IMR-90 (cell line): ENCODE data around the gene ANKRD31. TPM values are rescaled to one million over a fixed set of nuclear protein-coding genes. Genes with fewer than 3 reads are reported as not detected.

Experiments used
- ATAC-seq: fragments of 200-7000 bp; cut with Tn5 transposase; 2 replicates; pipeline ENCODE4 v1.9.1; 2020; ENCODE audit warnings: low read depth, mild to moderate bottlenecking, moderate library complexity
- BruUV-seq: library from RNA; stranded (reverse); fragments of 400-500 nt; replicated peaks from 2 replicates; lab custom pipeline; 2021; lab: Mats Ljungman, UMichigan
- CTCF ChIA-PET: fragments of 300-600 bp; formaldehyde crosslinking; extraction: SDS; loops from one replicate; lab custom pipeline; 2021; ENCODE audit warnings: antibody characterized with exemption; lab: Yijun Ruan, JAX
- POLR2A ChIA-PET: fragments of 300-600 bp; sonication (Branson Sonifier 250); formaldehyde crosslinking; loops from one replicate; lab custom pipeline; 2022; ENCODE audit warnings: antibody characterized with exemption; ENCODE audit not compliant: unreplicated experiment; lab: Charles Lee
- DNase-seq: peaks from one replicate; pipeline ENCODE4 v3.0.0; 2013
- H2AFZ ChIP-seq: replicated peaks from 2 replicates; pipeline ENCODE3; 2013; ENCODE audit warnings: low read length, mild to moderate bottlenecking; ENCODE audit not compliant: poor library complexity
- H2AK5ac ChIP-seq: 2 replicates; pipeline ENCODE4 v1.6.1; 2013; ENCODE audit warnings: low read depth, low read length, inconsistent platforms
- H2AK9ac ChIP-seq: replicated peaks from 2 replicates; pipeline ENCODE3; 2013; ENCODE audit warnings: mild to moderate bottlenecking, low read depth, low read length, moderate library complexity; ENCODE audit not compliant: poor library complexity
- H2BK120ac ChIP-seq: 2 replicates; pipeline ENCODE4 v1.6.1; 2013; ENCODE audit warnings: low read depth, low read length, inconsistent platforms
- H2BK15ac ChIP-seq: 3 replicates; pipeline ENCODE4 v1.6.1; 2013; ENCODE audit warnings: low read depth, low read length, inconsistent platforms
- H2BK20ac ChIP-seq: 2 replicates; pipeline ENCODE4 v1.6.1; 2013; ENCODE audit warnings: low read depth, mild to moderate bottlenecking, inconsistent platforms, low read length, moderate library complexity
- H2BK5ac ChIP-seq: 2 replicates; pipeline ENCODE4 v1.6.1; 2013; ENCODE audit warnings: mild to moderate bottlenecking, low read depth, low read length, inconsistent platforms; ENCODE audit not compliant: poor library complexity, severe bottlenecking
- H3K14ac ChIP-seq: replicated peaks from 2 replicates; pipeline ENCODE4 v1.6.1; 2013; ENCODE audit warnings: low read depth, low read length, inconsistent platforms
- H3K18ac ChIP-seq: 2 replicates; pipeline ENCODE4 v1.6.1; 2013; ENCODE audit warnings: low read depth, low read length, control low read depth
- H3K23ac ChIP-seq: 2 replicates; pipeline ENCODE4 v1.6.1; 2013; ENCODE audit warnings: low read depth, low read length, inconsistent platforms
- H3K27ac ChIP-seq: 2 replicates; pipeline ENCODE4 v1.5.1; 2013; ENCODE audit warnings: mild to moderate bottlenecking, control low read depth, low read length; ENCODE audit not compliant: insufficient read depth
- H3K27me3 ChIP-seq: 2 replicates; pipeline ENCODE4 v1.6.1; 2013; ENCODE audit warnings: low read length; ENCODE audit not compliant: control insufficient read depth, insufficient read depth
- H3K36me3 ChIP-seq: 2 replicates; pipeline ENCODE4 v1.6.1; 2013; ENCODE audit warnings: low read length, mixed read lengths; ENCODE audit not compliant: control insufficient read depth, insufficient read depth
- H3K4ac ChIP-seq: 2 replicates; pipeline ENCODE4 v1.6.1; 2013; ENCODE audit warnings: low read depth, low read length, inconsistent platforms
- H3K4me1 ChIP-seq: 2 replicates; pipeline ENCODE4 v1.6.1; 2013; ENCODE audit warnings: low read length, mixed read lengths; ENCODE audit not compliant: control insufficient read depth, insufficient read depth
- H3K4me2 ChIP-seq: 2 replicates; pipeline ENCODE4 v1.6.1; 2013; ENCODE audit warnings: low read depth, mild to moderate bottlenecking, control low read depth, low read length, moderate library complexity
- H3K4me3 ChIP-seq: 2 replicates; pipeline ENCODE4 v1.5.1; 2013; ENCODE audit warnings: low read depth, mild to moderate bottlenecking, control low read depth, low read length, moderate library complexity; ENCODE audit not compliant: insufficient read depth
- H3K56ac ChIP-seq: 2 replicates; pipeline ENCODE4 v1.6.1; 2013; ENCODE audit warnings: low read length, inconsistent platforms; ENCODE audit not compliant: insufficient read depth; ENCODE audit errors: extremely low read depth
- H3K79me1 ChIP-seq, 2 experiments: 2 replicates each; pipeline ENCODE4 v1.6.1; 2013; ENCODE audit warnings: low read length in 2 of 2, inconsistent platforms in 1 of 2, low read depth in 1 of 2
- H3K9ac ChIP-seq: 2 replicates; pipeline ENCODE4 v1.6.1; 2013; ENCODE audit warnings: low read depth, low read length, control low read depth
- H3K9me1 ChIP-seq: 2 replicates; pipeline ENCODE4 v1.6.1; 2013; ENCODE audit warnings: low read length, inconsistent platforms; ENCODE audit not compliant: insufficient read depth
- H3K9me3 ChIP-seq: 2 replicates; pipeline ENCODE4 v1.6.1; 2013; ENCODE audit warnings: low read length; ENCODE audit not compliant: control insufficient read depth, insufficient read depth
- H4K20me1 ChIP-seq: 2 replicates; pipeline ENCODE4 v1.6.1; 2013; ENCODE audit warnings: low read length, inconsistent platforms; ENCODE audit not compliant: insufficient read depth
- H4K5ac ChIP-seq: 2 replicates; pipeline ENCODE4 v1.6.1; 2013; ENCODE audit warnings: mild to moderate bottlenecking, low read depth, low read length, control low read depth
- H4K8ac ChIP-seq, 2 experiments: 2 replicates each; pipeline ENCODE4 v1.6.1; 2013; ENCODE audit warnings: low read depth in 2 of 2, low read length in 2 of 2, control low read depth in 1 of 2, inconsistent platforms in 1 of 2
- H4K91ac ChIP-seq: 2 replicates; pipeline ENCODE4 v1.6.1; 2013; ENCODE audit warnings: low read depth, low read length, inconsistent platforms; ENCODE audit not compliant: insufficient read depth
- CEBPB ChIP-seq: IDR thresholded peaks from 2 replicates; pipeline ENCODE4 v1.6.1; 2012; ENCODE audit warnings: low read depth, low read length, improper control_type of control experiment
- CHD1 ChIP-seq: IDR thresholded peaks from 2 replicates; pipeline ENCODE4 v1.6.1; 2012; ENCODE audit warnings: low read depth, low read length, improper control_type of control experiment
- CTCF ChIP-seq: conservative IDR thresholded peaks from 2 replicates; pipeline ENCODE4 v1.5.1; 2012; ENCODE audit warnings: mild to moderate bottlenecking, low read depth, low read length, improper control_type of control experiment
- FOS ChIP-seq: fragments of 150-350 bp; IDR thresholded peaks from 2 replicates; pipeline ENCODE4 v1.6.1; 2016; ENCODE audit warnings: low read depth, low read length
- MXI1 ChIP-seq: IDR thresholded peaks from 2 replicates; pipeline ENCODE4 v1.6.1; 2012; ENCODE audit warnings: low read depth, mild to moderate bottlenecking, low read length, moderate library complexity, borderline replicate concordance
- RCOR1 ChIP-seq: IDR thresholded peaks from 2 replicates; pipeline ENCODE4 v1.6.1; 2012; ENCODE audit warnings: mild to moderate bottlenecking, low read length, improper control_type of control experiment; ENCODE audit not compliant: insufficient replicate concordance
- WGBS, 2 experiments: methylation state at CpG; one replicate each; pipeline versions ENCODE4 v1.1.5 to v1.1.7; 2013; ENCODE audit warnings: missing lambda C conversion rate in 2 of 2; ENCODE audit not compliant: insufficient read length in 1 of 2; ENCODE audit errors: extremely low coverage in 2 of 2; 5-methylcytosine and 5-hydroxymethylcytosine counted together
- dilution Hi-C: fragments of 300-500 bp; cut with HindIII; formaldehyde crosslinking; loops from one replicate; pipeline ENCODE4 v1.14.3; 2018; ENCODE audit warnings: low sequenced_read_pairs; ENCODE audit not compliant: unreplicated experiment
- in situ Hi-C: fragments of 300-500 bp; cut with MboI; formaldehyde crosslinking; loops from 3 replicates; pipeline ENCODE4 v1.14.3; 2019; ENCODE audit warnings: low sequenced_read_pairs, inconsistent platforms, mixed read lengths
- intact Hi-C: fragments of 100-400 bp; cut with micrococcal nuclease; formaldehyde crosslinking; loops from 2 replicates; pipeline ENCODE4 v1.10.0; 2022
- polyA plus RNA-seq, 3 experiments: library from polyadenylated mRNA; depleted of rRNA; stranded (reverse); fragments of >200 nt; gene quantifications; 2 replicates each; pipeline ENCODE4 v1.2.3, GENCODE V29; 2012; ENCODE audit warnings: low replicate concordance in 1 of 3
- total RNA-seq: library from RNA; depleted of rRNA; stranded (reverse); fragments of >200 nt; gene quantifications from 2 replicates; pipeline ENCODE4 v1.2.3, GENCODE V29; 2012

ANKRD31 gene
- total and polyA plus RNA-seq, 2 of the 4 experiments (the other 2 are of a cell fraction): under 0.01 to 0.02 TPM

- no peaks in the 10 kb centered on the region for H3K36me3 ChIP-seq
- H3K79me1 ChIP-seq: no peaks in the 10 kb centered on the region
- dilution Hi-C loops (no loop called here), in situ Hi-C loops (no loop called here), intact Hi-C loops (no loop called here)
- H2BK20ac ChIP-seq: no peak overlapping the region
- no peak overlapping the region for H3K23ac ChIP-seq
- no peak overlapping the region for H2AK9ac ChIP-seq
- TF ChIP-seq CHD1 (no peak), FOS (no peak), MXI1 (no peak), CEBPB (no peak), CTCF (no peak), RCOR1 (no peak)
- H3K4me3 ChIP-seq: no peak overlapping the region
- H3K56ac ChIP-seq: no peak overlapping the region
- no peak overlapping the region for H4K5ac ChIP-seq
- ATAC-seq: no peak
- no peaks in the 10 kb centered on the region for H3K4me1 ChIP-seq
- no peak overlapping the region for H3K27ac ChIP-seq
- H4K91ac ChIP-seq: no peak overlapping the region
- H2BK15ac ChIP-seq: no peak overlapping the region
- H4K8ac ChIP-seq: no peak overlapping the region
- no peak overlapping the region for H3K18ac ChIP-seq
- H2AK5ac ChIP-seq: no peak overlapping the region
- H2BK5ac ChIP-seq: no peak overlapping the region
- H2BK120ac ChIP-seq: no peak overlapping the region
- ChIA-PET POLR2A (no interaction called here), CTCF (no interaction called here)
- no peaks in the 10 kb centered on the region for H3K27me3 ChIP-seq
- no peak overlapping the region for H3K4ac ChIP-seq
- no CpG with 5 or more reads among the region's 3 CpGs for WGBS, 2 experiments
- H3K9me1 ChIP-seq: no peaks in the 10 kb centered on the region
- H3K14ac ChIP-seq: no peak overlapping the region
- no peaks in the 10 kb centered on the region for H4K20me1 ChIP-seq
- no TSS peak for BruUV-seq
- DNase-seq: no peak
- H3K9ac ChIP-seq: no peak overlapping the region
- H2AFZ ChIP-seq: no peak overlapping the region
- no peaks in the 10 kb centered on the region for H3K9me3 ChIP-seq
- no peak overlapping the region for H3K4me2 ChIP-seq
Measured at GRCh38 chr5:75203604-75204003, 33.1 kb downstream of the ANKRD31 start.
